ENCODE measurements around the gene IPCEF1.

GRCh38 chr6:154382740-154383139, 26.1 kb upstream of the IPCEF1 start:
- TF ChIP-seq, protein P1, sequence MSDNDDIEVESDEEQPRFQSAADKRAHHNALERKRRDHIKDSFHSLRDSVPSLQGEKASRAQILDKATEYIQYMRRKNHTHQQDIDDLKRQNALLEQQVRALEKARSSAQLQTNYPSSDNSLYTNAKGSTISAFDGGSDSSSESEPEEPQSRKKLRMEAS (IDR thresholded peaks at IDR 0.05), result no peak
- no peak for TF ChIP-seq POLR2AphosphoS2 (conservative IDR thresholded peaks at IDR 0.05; ENCODE audit: low read length)
- TF ChIP-seq POLR2A (IDR thresholded peaks at IDR 0.05; ENCODE audit: low read length), result no peak
- TF ChIP-seq JUN (IDR thresholded peaks at IDR 0.05), result no peak
- no peak for TF ChIP-seq USF2 (IDR thresholded peaks at IDR 0.05)
- TF ChIP-seq FOSL2 (IDR thresholded peaks at IDR 0.05), result no peak
- TF ChIP-seq FOSL2 (CRISPR knock-in tag; IDR thresholded peaks at IDR 0.05), result no peak
- TF ChIP-seq, protein P2, sequence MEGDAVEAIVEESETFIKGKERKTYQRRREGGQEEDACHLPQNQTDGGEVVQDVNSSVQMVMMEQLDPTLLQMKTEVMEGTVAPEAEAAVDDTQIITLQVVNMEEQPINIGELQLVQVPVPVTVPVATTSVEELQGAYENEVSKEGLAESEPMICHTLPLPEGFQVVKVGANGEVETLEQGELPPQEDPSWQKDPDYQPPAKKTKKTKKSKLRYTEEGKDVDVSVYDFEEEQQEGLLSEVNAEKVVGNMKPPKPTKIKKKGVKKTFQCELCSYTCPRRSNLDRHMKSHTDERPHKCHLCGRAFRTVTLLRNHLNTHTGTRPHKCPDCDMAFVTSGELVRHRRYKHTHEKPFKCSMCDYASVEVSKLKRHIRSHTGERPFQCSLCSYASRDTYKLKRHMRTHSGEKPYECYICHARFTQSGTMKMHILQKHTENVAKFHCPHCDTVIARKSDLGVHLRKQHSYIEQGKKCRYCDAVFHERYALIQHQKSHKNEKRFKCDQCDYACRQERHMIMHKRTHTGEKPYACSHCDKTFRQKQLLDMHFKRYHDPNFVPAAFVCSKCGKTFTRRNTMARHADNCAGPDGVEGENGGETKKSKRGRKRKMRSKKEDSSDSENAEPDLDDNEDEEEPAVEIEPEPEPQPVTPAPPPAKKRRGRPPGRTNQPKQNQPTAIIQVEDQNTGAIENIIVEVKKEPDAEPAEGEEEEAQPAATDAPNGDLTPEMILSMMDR (IDR thresholded peaks at IDR 0.05), result no peak
- no peak for TF ChIP-seq EP300 (IDR thresholded peaks at IDR 0.05)
